ENCODE data around the gene LIN9.

DNA sequence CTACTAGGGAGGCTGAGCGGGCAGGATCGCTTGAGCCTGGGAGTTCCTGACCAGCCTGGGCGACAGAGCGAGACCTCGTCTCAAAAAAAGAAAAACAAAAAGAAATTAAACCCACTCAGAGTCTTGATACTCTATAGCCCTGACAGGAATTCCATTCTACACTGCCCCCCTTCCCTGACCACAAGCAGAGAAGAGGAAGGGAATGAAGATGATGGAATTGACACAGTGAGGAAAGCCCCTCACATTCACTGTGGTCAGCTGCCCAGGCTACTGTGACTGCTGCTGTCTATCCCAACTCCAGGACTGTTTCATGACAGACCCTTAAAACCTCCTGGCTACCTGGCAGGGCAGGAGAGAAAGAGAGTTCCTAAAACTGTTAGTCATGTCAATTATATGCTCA is 12.1 kb downstream of the LIN9 start:
- TF ChIP-seq, protein P1, sequence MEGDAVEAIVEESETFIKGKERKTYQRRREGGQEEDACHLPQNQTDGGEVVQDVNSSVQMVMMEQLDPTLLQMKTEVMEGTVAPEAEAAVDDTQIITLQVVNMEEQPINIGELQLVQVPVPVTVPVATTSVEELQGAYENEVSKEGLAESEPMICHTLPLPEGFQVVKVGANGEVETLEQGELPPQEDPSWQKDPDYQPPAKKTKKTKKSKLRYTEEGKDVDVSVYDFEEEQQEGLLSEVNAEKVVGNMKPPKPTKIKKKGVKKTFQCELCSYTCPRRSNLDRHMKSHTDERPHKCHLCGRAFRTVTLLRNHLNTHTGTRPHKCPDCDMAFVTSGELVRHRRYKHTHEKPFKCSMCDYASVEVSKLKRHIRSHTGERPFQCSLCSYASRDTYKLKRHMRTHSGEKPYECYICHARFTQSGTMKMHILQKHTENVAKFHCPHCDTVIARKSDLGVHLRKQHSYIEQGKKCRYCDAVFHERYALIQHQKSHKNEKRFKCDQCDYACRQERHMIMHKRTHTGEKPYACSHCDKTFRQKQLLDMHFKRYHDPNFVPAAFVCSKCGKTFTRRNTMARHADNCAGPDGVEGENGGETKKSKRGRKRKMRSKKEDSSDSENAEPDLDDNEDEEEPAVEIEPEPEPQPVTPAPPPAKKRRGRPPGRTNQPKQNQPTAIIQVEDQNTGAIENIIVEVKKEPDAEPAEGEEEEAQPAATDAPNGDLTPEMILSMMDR (IDR thresholded peaks at IDR 0.05; ENCODE audit: low read depth, low read length) = no peak
- no peak for TF ChIP-seq EZH2phosphoT487 (IDR thresholded peaks at IDR 0.05; ENCODE audit: low read depth)
